GM23248 (cell line): Measurements from ENCODE around the gene RRP1. TPM values are rescaled to one million over a fixed set of nuclear protein-coding genes. Genes with fewer than 3 reads are reported as not detected.

Source experiments
- DNase-seq: peaks from one replicate; pipeline ENCODE4 v3.0.0-alpha.2; 2015
- H2AFZ ChIP-seq: fragments of 200-600 bp; sonication (generic); 2 replicates; pipeline ENCODE4 v1.6.1; 2016; ENCODE audit warnings: antibody characterized with exemption
- H3F3A ChIP-seq: fragments of 200-600 bp; sonication (generic); 2 replicates; pipeline ENCODE4 v1.6.1; 2016; ENCODE audit warnings: mild to moderate bottlenecking, antibody characterized with exemption, mixed run types; ENCODE audit not compliant: insufficient read depth
- H3K27ac ChIP-seq: fragments of 200-600 bp; sonication (generic); 2 replicates; pipeline ENCODE4 v1.5.1; 2016; ENCODE audit warnings: mild to moderate bottlenecking
- H3K27me3 ChIP-seq: fragments of 200-600 bp; sonication (generic); replicated peaks from 2 replicates; pipeline ENCODE4 v1.6.1; 2016; ENCODE audit warnings: mild to moderate bottlenecking; ENCODE audit not compliant: insufficient read depth
- H3K36me3 ChIP-seq: fragments of 200-600 bp; sonication (generic); 2 replicates; pipeline ENCODE4 v1.6.1; 2016; ENCODE audit warnings: low read depth, mild to moderate bottlenecking
- H3K4me1 ChIP-seq: fragments of 200-600 bp; sonication (generic); 2 replicates; pipeline ENCODE4 v1.6.1; 2016; ENCODE audit warnings: mild to moderate bottlenecking; ENCODE audit not compliant: insufficient read depth
- H3K4me2 ChIP-seq: fragments of 200-600 bp; sonication (generic); one replicate; pipeline ENCODE4 v1.6.1; 2016; ENCODE audit warnings: mild to moderate bottlenecking; ENCODE audit not compliant: unreplicated experiment
- H3K4me3 ChIP-seq: fragments of 200-600 bp; sonication (generic); 2 replicates; pipeline ENCODE4 v1.5.1; 2016; ENCODE audit warnings: mild to moderate bottlenecking
- H3K79me2 ChIP-seq: fragments of 200-600 bp; sonication (generic); 2 replicates; pipeline ENCODE4 v1.6.1; 2016; ENCODE audit warnings: mild to moderate bottlenecking; ENCODE audit not compliant: insufficient read depth
- H3K9ac ChIP-seq: fragments of 200-600 bp; sonication (generic); 2 replicates; pipeline ENCODE4 v1.6.1; 2016; ENCODE audit warnings: mild to moderate bottlenecking
- H3K9me2 ChIP-seq: fragments of 200-600 bp; sonication (generic); 2 replicates; pipeline ENCODE4 v1.6.1; 2016; ENCODE audit warnings: mixed run types, mild to moderate bottlenecking, moderate library complexity; ENCODE audit not compliant: insufficient read depth
- H3K9me3 ChIP-seq: fragments of 200-600 bp; sonication (generic); one replicate; pipeline ENCODE4 v1.6.1; 2017; ENCODE audit warnings: low read depth
- H4K20me1 ChIP-seq: fragments of 200-600 bp; sonication (generic); 2 replicates; pipeline ENCODE4 v1.6.0; 2016; ENCODE audit not compliant: insufficient read depth
- EZH2 ChIP-seq: fragments of 200-600 bp; sonication (generic); IDR thresholded peaks from 2 replicates; pipeline ENCODE4 v1.6.1; 2018; ENCODE audit warnings: antibody characterized with exemption, mild to moderate bottlenecking; ENCODE audit not compliant: insufficient read depth, poor library complexity, severe bottlenecking
- EZH2phosphoT487 ChIP-seq: fragments of 200-600 bp; sonication (generic); IDR thresholded peaks from 2 replicates; pipeline ENCODE4 v1.6.1; 2018; ENCODE audit warnings: antibody characterized with exemption, moderate library complexity, mild to moderate bottlenecking, low read depth; ENCODE audit not compliant: insufficient read depth
- WGBS, 2 experiments: methylation state at CpG; one replicate each; pipeline ENCODE4 v1.1.6; 2015 to 2017; ENCODE audit warnings: low lambda C conversion rate in 2 of 2, low coverage in 1 of 2; ENCODE audit errors: missing lambda C conversion rate in 2 of 2; 5-methylcytosine and 5-hydroxymethylcytosine counted together
- in situ Hi-C: fragments of 300-500 bp; cut with MboI; formaldehyde crosslinking; loops from 2 replicates; pipeline ENCODE4 v1.15.0; 2020
- polyA plus RNA-seq: library from polyadenylated mRNA; unstranded; fragments of >200 nt; fragmentation: Nextera tagmentation; extraction: Ambion mirVana; gene quantifications from 2 replicates; pipeline ENCODE4 v1.2.1, GENCODE V29; 2016
- total RNA-seq: library from RNA; depleted of rRNA; stranded (reverse); fragments of >200 nt; shearing (Covaris generic); gene quantifications from 2 replicates; pipeline ENCODE4 v1.2.3, GENCODE V29; 2014

The RRP1 gene
- total and polyA plus RNA-seq, 2 experiments from 2014 or later, result 17.6 to 22.3 TPM

- Histone ChIP-seq H3K9me2 (no peaks in the 10 kb centered on the region), H3K27ac (no peak overlapping the region), H3K4me3 (no peak overlapping the region), H4K20me1 (no peaks in the 10 kb centered on the region), H3K27me3 (no peaks in the 10 kb centered on the region), H3K79me2 (peaks cover 20% of the 10 kb centered on the region), H3K4me2 (no peak overlapping the region), H3F3A (no peaks in the 10 kb centered on the region), H3K9me3 (no peaks in the 10 kb centered on the region), H3K4me1 (no peaks in the 10 kb centered on the region), H2AFZ (no peak overlapping the region), H3K36me3 (peaks cover 4% of the 10 kb centered on the region), H3K9ac (no peak overlapping the region)
- in situ Hi-C loops, result no loop called here
- DNase-seq, result no peak
- 57 to 63% methylated on average over 18 to 19 of the region's 20 CpGs for WGBS, 2 experiments
- TF ChIP-seq EZH2 (no peak), EZH2phosphoT487 (no peak)
These were observed 10.7 kb upstream of the RRP1 start for GRCh38 chr21:43778469-43779335.

- in situ Hi-C loops, result no loop called here
- H3F3A ChIP-seq, result no peaks in the 10 kb centered on the region
- H3K36me3 ChIP-seq, result no peaks in the 10 kb centered on the region
- H4K20me1 ChIP-seq, result no peaks in the 10 kb centered on the region
- H3K9ac ChIP-seq, result no peak overlapping the region
- no peak for TF ChIP-seq EZH2
- no peak for TF ChIP-seq EZH2phosphoT487
- no peaks in the 10 kb centered on the region for H3K27me3 ChIP-seq
- H3K79me2 ChIP-seq, result peaks cover 10% of the 10 kb centered on the region
- no peaks in the 10 kb centered on the region for H3K9me2 ChIP-seq
- H2AFZ ChIP-seq, result no peak overlapping the region
- H3K9me3 ChIP-seq, result no peaks in the 10 kb centered on the region
- H3K27ac ChIP-seq, result no peak overlapping the region
- H3K4me3 ChIP-seq, result no peak overlapping the region
- no peaks in the 10 kb centered on the region for H3K4me1 ChIP-seq
- WGBS, 2 experiments, result 88% methylated on average over 5 of the region's 5 CpGs
- DNase-seq, result no peak
- no peak overlapping the region for H3K4me2 ChIP-seq
These were observed 9.7 kb upstream of the RRP1 start for GRCh38 chr21:43779660-43780059.

GRCh38 chr21:43781846-43782245 lies 7.5 kb upstream of the RRP1 start:
- in situ Hi-C loops, result no loop called here
- 59 to 65% methylated on average over 6 of the region's 6 CpGs for WGBS, 2 experiments
- H3K9ac ChIP-seq, result no peak overlapping the region

GRCh38 chr21:43782431-43783097 lies 6.8 kb upstream of the RRP1 start:
- H3K36me3 ChIP-seq, result no peaks in the 10 kb centered on the region
- no peak overlapping the region for H3K4me3 ChIP-seq
- no peaks in the 10 kb centered on the region for H3F3A ChIP-seq
- H3K4me2 ChIP-seq, result no peak overlapping the region
- no peak overlapping the region for H2AFZ ChIP-seq
- WGBS, 2 experiments, result 44 to 60% methylated on average over 5 of the region's 5 CpGs
- no peaks in the 10 kb centered on the region for H4K20me1 ChIP-seq
- DNase-seq, result no peak
- no peaks in the 10 kb centered on the region for H3K79me2 ChIP-seq
- no peaks in the 10 kb centered on the region for H3K27me3 ChIP-seq
- no peak overlapping the region for H3K9ac ChIP-seq
- no peak for TF ChIP-seq EZH2
- no peak for TF ChIP-seq EZH2phosphoT487
- no peaks in the 10 kb centered on the region for H3K9me2 ChIP-seq
- in situ Hi-C loops, result no loop called here
- H3K9me3 ChIP-seq, result no peaks in the 10 kb centered on the region
- no peak overlapping the region for H3K27ac ChIP-seq
- H3K4me1 ChIP-seq, result no peaks in the 10 kb centered on the region

More at GRCh38 chr21:43781846-43782245, 7.5 kb upstream of the RRP1 start:
- no peaks in the 10 kb centered on the region for H3K4me1 ChIP-seq
- no peaks in the 10 kb centered on the region for H3F3A ChIP-seq
- no peak for DNase-seq
- no peak overlapping the region for H2AFZ ChIP-seq
- no peak overlapping the region for H3K4me3 ChIP-seq
- H3K9me3 ChIP-seq, result no peaks in the 10 kb centered on the region
- H4K20me1 ChIP-seq, result no peaks in the 10 kb centered on the region
- H3K9me2 ChIP-seq, result no peaks in the 10 kb centered on the region
- no peak overlapping the region for H3K27ac ChIP-seq
- H3K36me3 ChIP-seq, result no peaks in the 10 kb centered on the region
- H3K27me3 ChIP-seq, result no peaks in the 10 kb centered on the region
- no peaks in the 10 kb centered on the region for H3K79me2 ChIP-seq
- no peak for TF ChIP-seq EZH2phosphoT487
- TF ChIP-seq EZH2, result no peak
- H3K4me2 ChIP-seq, result no peak overlapping the region
